ENCODE measurements around the gene PARP8.
"Not testable (repeated sequence)": the region's sequence is repeated elsewhere in the genome, so short reads cannot be mapped to it uniquely, and the experiment has no call there.

PARP8 gene

DNA sequence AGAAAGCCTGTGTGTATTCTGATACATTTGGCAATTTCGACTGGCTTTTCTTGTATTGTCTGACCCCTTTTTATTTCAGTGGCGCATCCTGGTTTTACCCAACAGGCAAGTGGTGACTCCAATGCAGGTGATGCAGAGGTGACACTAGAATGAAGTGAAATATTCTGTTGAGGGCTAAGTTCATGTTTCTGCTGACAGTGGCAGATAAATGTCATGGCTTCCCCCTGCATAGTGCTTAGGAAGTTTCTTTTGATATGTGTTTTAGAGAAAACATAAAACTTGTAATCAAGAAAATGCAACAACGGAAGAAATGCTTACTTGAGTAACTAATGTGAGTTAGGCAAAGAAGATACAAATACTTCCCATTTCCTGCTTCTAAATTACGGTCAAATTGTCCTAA, 13.1 kb downstream of the PARP8 start:
- DNase-seq (ENCODE audit: low read depth in 2 of 2) = not testable (repeated sequence)

DNA sequence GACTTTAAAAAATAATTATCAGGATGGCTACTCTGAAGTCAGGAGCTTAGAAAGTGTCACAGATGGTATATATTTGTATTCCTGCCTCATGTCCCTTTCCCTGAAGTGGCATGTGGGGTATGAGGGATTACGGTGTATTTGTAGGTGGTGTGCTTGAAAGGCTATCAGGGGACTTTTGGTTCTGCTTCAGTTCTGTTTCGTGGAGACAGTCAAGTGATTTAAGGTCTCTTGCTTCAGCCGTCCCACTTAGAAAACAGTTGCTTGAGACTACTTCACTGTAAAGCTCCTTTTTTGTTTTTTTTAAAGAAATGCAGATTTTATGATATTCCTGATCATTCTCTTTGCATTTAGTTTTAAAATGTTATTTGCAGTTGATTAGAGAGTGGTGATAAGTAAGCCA, 18.3 kb downstream of the PARP8 start:
- DNase-seq (ENCODE audit: low read depth in 2 of 2) = no peak

DNA sequence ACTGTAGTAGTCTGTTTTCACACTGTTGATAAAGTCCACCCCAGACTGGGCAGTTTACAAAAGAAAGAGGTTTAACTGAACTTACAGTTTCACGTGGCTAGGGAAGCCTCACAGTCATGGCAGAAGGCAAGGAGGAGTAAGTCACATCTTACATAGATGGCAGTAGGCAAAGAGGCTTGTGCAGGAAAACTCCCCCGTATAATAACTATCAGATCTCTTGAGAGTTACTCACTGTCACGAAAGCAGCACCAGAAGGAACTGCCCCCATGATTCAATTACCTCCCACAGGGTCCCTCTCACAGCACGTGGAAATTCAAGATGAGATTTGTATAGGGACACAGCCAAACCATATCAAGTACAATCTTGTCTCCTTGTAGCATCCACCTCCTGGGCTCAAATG, 21.1 kb downstream of the PARP8 start:
- DNase-seq (ENCODE audit: low read depth in 2 of 2) = no peak

DNA sequence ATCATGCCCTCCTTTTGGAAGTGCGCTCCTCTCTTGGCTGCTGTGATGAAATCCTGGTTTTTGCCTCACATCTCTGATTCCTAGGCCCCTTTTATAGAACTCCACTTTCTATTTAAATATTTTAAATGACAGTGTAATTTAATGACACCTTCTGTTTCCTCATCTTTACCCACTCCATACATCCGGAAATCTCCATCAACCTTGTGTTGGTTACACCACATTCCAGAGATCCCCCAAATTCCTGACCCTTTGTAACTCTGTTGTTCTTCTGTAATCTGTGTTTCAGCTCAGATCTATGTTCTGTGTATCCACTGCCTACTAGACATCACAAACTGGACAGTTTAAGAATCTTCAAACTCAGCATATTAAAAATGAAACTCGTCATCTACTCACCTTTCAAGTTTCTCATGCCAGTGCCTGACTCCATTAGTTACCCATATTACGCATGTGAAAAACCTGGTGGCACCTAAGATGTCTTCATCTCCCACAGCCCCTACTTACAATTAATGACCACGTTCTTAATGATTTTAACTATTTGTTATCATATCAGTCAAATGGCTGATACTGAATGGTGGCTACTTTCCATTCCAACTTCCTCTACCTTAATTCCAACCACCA, 25.1 kb downstream of the PARP8 start:
- no peak for DNase-seq (ENCODE audit: low read depth in 2 of 2)

DNA sequence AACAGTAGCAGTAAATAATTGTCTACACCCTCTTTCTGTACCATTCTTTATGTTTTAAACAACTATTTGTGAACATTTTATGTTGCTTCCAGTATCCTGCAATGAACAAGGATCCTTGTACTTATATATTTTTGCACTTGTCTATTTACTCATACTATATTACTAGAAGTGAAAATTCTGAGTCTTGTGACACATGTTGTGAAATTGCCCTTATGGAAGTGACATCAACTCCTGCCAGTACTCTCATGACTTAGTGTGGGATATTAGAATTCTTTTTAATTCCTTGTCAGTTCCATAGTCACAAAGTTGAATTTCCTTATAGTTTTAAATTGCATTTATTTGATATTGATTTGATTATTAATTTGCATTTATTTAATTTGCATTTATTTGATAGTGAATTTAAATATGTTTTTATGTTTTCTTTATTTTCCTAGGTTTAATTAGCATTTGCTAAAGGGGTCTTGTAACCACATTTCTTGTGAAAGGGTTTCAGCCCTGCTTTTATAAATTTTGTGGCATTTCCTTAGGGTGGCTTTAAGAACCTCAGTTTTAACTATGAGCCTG, 27.7 kb downstream of the PARP8 start:
- no peak for DNase-seq (ENCODE audit: low read depth in 2 of 2)

DNA sequence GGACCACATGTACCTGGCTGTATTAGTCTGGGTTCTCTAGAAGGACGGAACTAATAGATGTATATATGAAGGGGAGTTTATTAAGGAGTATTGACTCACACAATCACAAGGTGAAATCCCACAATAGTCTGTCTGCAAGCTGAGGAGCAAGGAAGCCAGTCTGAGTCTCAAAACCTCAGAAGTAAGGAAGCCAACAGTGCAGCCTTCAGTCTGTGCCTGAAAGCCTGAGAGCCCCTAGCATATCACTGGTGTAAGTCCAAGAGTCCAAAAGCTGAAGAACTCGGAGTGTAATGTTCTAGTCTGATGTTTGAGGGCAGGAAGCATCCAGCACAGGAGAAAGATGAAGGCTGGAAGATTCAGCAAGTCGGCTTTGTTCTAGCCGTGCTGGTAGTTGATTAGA, 28.2 kb downstream of the PARP8 start:
- DNase-seq (ENCODE audit: low read depth in 2 of 2) = not testable (repeated sequence)

DNA sequence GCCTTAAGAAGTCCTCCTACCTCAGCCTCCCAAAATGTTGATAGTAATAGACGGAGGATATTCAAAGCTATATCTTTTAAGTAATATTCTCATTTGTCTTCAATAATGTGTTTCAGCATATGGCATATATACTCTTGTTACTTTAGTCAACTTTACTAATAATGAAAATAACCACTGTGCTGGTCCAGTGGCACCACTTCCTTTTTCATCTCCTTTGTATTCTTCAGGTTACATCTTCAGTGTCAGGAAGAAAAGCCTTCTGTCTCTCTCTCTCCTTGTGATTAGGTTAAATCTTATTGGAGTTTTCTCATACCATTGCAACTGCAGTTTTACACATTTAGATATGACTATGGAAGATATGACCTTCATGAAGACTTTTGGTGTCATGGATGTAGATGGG, 31.3 kb downstream of the PARP8 start:
- DNase-seq (ENCODE audit: low read depth in 2 of 2) = no peak

DNA sequence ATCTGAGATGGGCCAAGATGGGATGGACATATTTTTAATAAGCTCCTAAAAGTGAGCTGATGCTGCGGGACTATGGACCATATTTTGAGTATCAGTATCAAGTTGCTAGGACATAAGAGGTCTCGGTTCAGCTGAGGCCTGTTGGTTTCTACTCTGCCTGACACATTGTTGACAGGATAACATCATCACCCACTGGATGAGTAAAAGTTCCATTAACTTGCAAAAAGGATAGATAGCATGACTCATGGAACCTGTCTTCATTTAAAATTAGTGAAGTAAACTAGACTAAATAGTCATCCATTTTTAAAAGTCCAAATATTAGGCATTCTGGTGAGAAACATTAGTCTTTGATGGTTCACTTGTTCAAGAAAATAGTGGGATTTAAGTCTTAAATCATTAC, 33.3 kb downstream of the PARP8 start:
- DNase-seq (ENCODE audit: low read depth in 2 of 2) = no peak

DNA sequence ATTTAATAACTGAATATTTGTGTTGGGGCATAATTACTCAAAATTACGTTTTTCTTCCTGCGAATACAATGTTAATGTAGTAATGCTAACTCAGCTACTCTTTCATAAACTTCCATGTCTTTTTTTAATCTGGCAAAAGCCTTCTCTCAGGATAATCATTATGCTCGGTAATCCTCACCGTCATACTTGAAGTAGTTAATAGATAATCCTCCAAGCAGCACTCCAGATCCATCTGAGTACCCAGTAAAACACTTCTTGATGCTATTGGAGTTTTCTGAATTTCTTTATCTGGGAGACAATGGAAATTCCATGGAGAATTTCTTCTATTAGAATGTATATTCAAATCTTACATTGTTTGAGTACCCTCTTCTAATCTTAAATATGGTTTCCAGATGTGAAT, 34.3 kb downstream of the PARP8 start:
- no peak for DNase-seq (ENCODE audit: low read depth in 2 of 2)

DNA sequence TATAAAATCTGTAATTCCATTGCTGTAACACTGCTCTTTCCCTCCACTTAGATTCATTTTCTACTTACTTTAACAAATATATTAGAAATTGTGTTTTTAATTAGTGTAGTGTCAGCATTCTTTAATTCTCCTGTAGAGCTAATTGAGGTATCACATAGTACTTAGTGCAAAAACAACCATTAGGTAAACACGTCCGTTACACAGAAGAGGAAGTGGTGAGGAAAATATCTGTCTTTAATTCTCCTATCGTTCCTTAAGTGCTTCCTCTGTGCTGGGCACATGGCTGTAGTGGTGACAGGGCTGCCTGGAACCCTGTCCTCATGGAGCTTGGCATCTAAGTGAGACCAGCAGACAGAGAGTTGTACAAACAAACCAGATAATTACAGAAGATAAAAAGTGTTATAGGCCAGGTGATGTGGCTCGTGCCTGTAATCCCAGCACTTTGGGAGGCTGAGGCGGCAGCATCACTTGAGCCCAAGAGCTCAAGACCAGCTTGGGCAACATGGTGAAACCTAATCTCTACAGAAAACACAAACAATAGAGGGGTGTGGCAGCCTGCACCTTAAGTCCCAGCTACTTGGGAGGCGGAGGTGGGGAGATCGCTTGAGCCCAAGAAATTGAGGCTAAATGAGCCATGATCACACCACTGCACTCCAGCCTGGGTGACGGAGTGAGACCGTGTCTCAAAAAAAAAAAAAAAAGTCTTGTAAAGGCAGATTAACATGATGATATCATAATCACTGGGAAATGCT, 36.4 kb downstream of the PARP8 start:
- DNase-seq (ENCODE audit: low read depth in 2 of 2) = no peak

DNA sequence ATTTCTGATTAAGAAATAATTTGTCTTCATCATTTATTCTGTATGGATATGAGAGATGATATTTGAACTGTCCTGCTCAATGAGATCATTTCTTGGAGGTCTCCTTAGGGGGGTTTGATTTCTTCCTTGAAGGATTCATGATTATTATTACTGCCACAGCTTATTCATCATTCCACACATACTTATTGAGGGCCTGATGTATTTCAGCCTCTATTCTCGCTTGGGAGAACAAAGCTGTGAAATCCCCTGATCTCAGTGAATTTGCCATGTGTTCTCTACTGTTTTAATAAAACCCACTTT, 36.9 kb downstream of the PARP8 start:
- DNase-seq (ENCODE audit: low read depth in 2 of 2) = no peak

DNA sequence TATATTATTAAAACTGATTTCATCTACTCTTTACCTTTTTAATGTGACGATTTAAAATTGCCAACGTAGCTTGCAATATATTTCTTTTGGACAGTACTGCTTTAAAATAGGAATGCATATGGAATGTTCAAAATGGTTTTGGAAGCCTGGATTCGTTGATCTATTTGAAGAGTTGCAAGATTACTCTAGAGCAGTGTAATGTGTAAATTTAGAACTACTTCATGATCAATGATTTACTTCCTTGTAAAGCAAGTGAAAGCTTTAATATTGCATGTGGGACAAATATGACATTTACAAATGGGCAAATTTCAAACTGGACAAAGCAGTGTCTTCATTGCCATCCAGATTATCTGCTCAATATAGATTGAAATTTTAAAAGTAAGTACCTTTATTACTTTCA, 38.3 kb downstream of the PARP8 start:
- no peak for DNase-seq (ENCODE audit: low read depth in 2 of 2)

DNA sequence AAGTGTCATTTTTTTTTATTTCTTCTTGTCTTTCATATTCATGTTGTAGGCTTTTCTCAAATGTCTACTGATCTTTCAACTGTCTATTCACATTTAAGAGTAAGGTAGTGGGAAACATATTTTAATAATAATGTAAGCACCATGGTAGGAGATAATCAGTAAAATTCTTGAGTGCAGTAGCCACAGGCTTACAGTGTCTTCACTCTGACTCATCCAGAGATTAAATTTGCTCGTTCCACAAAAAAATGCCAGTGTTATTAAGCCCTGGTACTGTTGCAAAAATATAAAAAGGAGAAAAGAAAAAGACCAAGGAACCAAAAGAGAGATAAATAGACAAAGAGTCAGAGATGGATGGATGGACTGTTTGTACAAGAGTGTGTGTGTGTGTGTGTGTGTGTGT, 43.0 kb downstream of the PARP8 start:
- DNase-seq (ENCODE audit: low read depth in 2 of 2) = no peak

DNA sequence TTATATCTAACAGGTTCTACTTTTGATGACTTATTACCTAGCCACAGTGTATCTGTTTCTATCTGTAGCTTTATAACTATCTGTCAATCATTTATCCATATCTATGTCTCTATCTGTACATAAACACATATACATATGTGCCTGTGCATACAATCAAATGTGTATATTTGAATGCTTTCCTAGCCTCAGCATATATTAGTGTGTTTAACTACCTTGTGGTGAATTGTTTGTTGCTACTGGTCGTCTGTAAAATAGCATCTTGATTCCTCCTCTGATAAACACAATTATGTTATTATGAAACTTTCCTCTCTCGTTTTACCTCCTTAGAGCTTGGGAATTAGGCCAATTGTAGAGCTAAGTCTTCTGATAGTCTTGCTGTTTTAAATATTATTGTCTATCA, 44.4 kb downstream of the PARP8 start:
- no peak for DNase-seq (ENCODE audit: low read depth in 2 of 2)

DNA sequence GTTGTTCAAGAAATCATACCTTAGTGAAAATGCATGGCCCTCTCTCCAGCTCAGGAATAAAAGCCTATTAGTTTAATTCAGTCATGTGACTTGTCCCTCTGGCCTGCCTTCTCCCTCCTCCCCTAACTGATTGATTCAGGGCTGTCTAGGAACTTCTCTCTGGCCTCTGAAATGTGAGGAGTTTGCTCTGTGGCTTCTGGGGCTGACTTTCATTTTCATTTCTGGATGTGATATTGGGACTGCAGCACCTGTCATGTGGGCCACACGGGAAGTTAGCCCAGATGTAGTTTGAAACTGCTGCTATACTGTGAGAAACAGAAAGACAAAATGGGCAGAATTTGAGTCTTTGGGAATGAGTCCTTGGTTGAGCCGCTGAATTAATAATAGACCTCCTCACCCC, 44.8 kb downstream of the PARP8 start:
- DNase-seq (ENCODE audit: low read depth in 2 of 2) = peak; percentile 15 to 29

DNA sequence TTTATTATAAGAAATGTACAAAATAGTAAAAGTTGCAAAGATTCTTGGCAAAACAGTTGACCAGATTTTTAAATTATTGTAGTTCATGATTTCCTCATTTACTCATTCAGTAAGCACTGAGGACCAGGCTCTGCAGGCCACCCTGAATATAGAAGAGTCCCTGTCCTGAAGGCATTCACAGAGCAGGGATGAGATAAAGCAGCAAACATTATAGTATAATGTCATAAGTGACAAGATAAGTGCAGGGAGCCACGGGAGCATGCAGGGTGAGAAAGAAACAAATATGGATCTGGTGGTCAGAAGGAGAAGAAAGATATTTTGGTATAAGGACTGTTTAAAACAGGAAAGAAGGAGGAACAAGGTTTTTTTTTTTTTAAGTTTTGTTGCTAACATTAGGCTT, 46.0 kb downstream of the PARP8 start:
- DNase-seq (ENCODE audit: low read depth in 2 of 2) = no peak

DNA sequence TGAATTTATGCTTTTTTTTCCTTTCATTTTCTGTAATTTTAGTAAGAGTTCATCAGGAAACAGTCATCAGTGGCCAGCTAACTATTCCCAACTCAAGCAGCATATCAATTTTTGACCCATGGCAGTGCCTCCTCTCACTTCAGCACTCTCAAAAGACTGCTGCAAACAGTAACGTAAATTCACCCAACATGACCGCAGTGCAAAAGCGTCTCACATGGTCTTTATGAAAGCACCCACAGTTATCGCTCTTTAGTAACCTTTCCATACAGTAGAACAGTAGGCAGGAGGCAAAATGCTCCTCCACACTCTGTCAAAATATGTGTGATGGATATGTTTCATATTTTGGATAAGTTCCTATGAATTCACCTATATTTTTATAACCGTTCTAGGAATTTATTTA, 48.6 kb downstream of the PARP8 start:
- DNase-seq (ENCODE audit: low read depth in 2 of 2) = no peak

DNA sequence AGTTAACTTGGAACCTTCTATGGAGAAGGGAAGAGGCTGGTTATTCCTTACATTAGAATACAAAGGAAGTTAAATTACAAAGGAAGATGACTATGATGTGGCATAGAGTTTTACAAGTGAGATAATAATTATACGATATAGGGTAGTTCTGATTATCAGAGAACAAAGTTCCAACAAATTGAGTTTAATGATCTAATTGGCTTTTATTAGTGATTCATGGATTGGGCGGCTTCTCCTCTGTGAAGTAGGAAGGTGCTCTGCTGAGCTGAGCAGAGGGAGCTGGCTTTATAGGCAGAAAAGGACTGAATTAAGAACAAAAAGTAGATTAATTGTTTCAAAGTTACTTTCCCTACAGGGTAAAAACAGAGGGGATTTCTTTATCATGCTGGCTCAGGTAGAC, 49.7 kb downstream of the PARP8 start:
- DNase-seq (ENCODE audit: low read depth in 2 of 2) = no peak

DNA sequence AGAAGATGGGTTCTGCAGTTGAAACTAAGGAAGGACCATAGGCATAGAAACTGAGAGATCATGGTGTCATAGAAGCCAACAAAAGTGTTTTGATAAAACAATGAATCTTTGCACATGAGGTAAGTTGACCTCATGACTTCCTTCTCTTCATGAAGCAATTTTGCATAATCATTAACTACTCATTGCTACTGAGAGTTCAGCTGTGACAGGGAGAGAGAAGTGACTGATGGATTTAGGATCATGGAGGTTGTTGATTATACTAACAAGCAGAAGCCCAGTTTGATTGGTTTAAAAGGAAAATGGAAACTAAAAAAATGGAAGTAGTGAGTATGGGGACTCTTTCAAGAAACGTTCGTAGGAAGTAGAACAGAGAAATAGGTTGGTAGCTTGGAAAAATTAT, 51.2 kb downstream of the PARP8 start:
- no peak for DNase-seq (ENCODE audit: low read depth in 2 of 2)

DNA sequence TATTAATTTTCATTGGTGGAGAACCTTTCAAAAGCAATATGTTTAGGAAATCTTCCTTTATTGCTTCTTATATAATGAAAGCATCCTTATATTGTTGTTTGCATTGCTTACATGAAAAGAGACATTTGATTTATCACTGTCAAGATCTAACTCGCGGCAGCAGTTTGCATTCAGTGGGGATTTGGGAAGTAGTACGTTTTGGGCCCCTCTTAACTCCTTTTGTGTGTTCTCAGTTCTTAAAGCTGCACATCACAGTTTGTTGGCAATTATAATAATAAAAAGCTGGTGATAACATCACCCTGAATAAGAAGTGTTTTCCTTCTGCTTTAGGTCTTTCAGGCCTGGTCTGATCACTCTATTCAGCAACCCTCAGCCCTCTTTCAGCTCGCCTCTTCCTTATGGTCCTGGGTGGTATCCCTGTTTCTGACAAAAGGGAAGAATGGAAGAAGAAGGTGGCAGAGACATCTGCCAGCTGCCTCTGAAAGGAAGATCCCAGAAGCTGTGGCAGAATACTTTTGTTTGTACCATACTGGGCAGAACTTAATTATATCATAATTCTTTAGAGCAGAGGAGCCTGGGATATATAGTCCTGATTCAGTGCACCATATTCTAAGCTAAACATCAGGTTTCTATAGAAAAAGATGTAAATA, 53.7 kb downstream of the PARP8 start:
- DNase-seq (ENCODE audit: low read depth in 2 of 2) = no peak

DNA sequence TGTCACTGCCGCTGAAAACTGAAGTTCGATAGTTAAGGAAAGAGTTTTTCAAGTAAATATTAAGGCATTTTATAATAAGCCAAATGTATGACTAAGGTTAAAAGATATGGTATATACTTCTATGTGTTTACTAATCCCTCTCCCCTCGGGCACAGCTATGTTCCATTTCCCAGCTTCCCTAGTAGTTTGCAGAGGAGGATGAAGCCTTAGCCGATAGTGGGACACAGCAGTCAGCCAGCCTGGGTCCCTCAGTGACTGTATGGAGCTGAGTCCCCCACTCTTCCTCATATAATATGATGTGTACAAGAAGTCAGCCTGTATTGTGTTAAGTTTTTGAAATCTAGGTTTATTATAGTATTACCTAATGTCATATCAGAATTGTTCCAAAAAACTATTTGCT, 55.8 kb downstream of the PARP8 start:
- no peak for DNase-seq (ENCODE audit: low read depth in 2 of 2)

DNA sequence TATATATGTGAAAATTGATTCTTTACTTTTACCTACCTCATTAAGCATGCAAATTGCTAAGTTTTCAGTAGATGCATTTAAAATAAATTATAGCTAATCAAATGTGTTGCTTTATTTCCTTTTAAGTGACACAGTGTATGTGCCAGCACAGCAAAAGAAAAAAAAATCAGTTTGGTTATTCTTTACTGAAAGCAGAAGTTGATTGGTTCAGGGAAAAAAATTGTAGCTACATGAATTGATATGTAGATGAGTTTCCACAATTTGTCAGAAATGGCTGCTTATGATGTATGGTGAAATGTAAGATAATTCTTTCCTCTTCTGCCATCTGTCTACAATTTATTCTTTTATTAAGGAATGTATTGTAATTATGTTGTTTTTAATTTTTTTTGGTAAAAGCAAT, 57.8 kb downstream of the PARP8 start:
- no peak for DNase-seq (ENCODE audit: low read depth in 2 of 2)

DNA sequence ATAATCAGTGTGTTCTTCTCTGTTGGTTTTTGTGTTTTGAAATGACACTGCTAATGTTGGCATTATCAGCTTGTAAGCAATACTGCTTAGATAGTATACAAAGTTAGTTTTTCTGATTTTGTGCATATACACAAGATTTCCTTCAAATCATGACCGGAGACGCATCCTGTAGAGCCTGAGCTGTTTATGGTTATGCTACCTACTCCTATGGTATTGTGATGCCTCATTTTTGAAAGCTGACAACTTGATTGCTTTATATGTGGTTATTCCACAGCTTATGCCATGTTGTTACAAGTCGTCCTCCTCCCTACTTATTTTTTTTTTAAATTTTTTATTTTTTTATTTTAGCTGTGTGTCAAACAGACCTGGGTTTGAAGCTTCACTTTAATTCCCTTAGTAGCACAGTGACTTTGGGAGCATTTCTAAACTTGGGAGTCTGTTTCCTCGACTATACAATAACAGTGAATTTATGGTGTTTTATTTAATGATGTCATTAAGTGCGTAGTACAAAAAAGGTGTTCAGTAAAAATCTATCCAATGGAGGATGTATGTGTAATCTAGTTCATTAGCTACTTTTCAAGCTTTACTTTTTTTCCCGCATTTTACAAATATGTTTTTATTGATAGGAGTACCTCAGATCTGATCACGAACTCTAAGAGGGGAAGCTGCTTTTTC, 59.5 kb downstream of the PARP8 start:
- DNase-seq (ENCODE audit: low read depth in 2 of 2) = no peak
